ENCODE measurements around the gene MAGOH.

The MAGOH gene

GRCh38 chr1:53271446-53272090 lies 33.2 kb upstream of the MAGOH start:
- in situ Hi-C loops (cut with MboI; ENCODE audit: low sequenced_read_pairs), result no loop called here

GRCh38 chr1:53270873-53271272 lies 32.6 kb upstream of the MAGOH start:
- in situ Hi-C loops (cut with MboI; ENCODE audit: low sequenced_read_pairs), result no loop called here

GRCh38 chr1:53270107-53270506 lies 31.8 kb upstream of the MAGOH start:
- in situ Hi-C loops (cut with MboI; ENCODE audit: low sequenced_read_pairs), result no loop called here

GRCh38 chr1:53267761-53268160 lies 29.4 kb upstream of the MAGOH start:
- in situ Hi-C loops (cut with MboI; ENCODE audit: low sequenced_read_pairs), result no loop called here

GRCh38 chr1:53266038-53266437 lies 27.7 kb upstream of the MAGOH start:
- in situ Hi-C loops (cut with MboI; ENCODE audit: low sequenced_read_pairs), result no loop called here

GRCh38 chr1:53265581-53265980 lies 27.3 kb upstream of the MAGOH start:
- in situ Hi-C loops (cut with MboI; ENCODE audit: low sequenced_read_pairs), result no loop called here

GRCh38 chr1:53264048-53264447 lies 25.7 kb upstream of the MAGOH start:
- in situ Hi-C loops (cut with MboI; ENCODE audit: low sequenced_read_pairs), result no loop called here

GRCh38 chr1:53262000-53262399 lies 23.7 kb upstream of the MAGOH start:
- in situ Hi-C loops (cut with MboI; ENCODE audit: low sequenced_read_pairs), result no loop called here

GRCh38 chr1:53260631-53261247 lies 22.4 kb upstream of the MAGOH start:
- in situ Hi-C loops (cut with MboI; ENCODE audit: low sequenced_read_pairs), result no loop called here

- in situ Hi-C loops (cut with MboI; ENCODE audit: low sequenced_read_pairs), result no loop called here
These were observed 21.6 kb upstream of the MAGOH start for GRCh38 chr1:53259932-53260331.

GRCh38 chr1:53258216-53258615 lies 19.9 kb upstream of the MAGOH start:
- in situ Hi-C loops (cut with MboI; ENCODE audit: low sequenced_read_pairs), result no loop called here

- in situ Hi-C loops (cut with MboI; ENCODE audit: low sequenced_read_pairs), result no loop called here
These were observed 19.2 kb upstream of the MAGOH start for GRCh38 chr1:53257454-53258081.

GRCh38 chr1:53256511-53257453 lies 18.5 kb upstream of the MAGOH start:
- in situ Hi-C loops (cut with MboI; ENCODE audit: low sequenced_read_pairs), result no loop called here

- in situ Hi-C loops (cut with MboI; ENCODE audit: low sequenced_read_pairs), result no loop called here
These were observed 16.7 kb upstream of the MAGOH start for GRCh38 chr1:53255031-53255430.

- in situ Hi-C loops (cut with MboI; ENCODE audit: low sequenced_read_pairs), result no loop called here
These were observed 15.8 kb upstream of the MAGOH start for GRCh38 chr1:53254011-53254640.

- in situ Hi-C loops (cut with MboI; ENCODE audit: low sequenced_read_pairs), result no loop called here
These were observed 12.0 kb upstream of the MAGOH start for GRCh38 chr1:53250325-53250724.

- in situ Hi-C loops (cut with MboI; ENCODE audit: low sequenced_read_pairs), result no loop called here
These were observed 11.4 kb upstream of the MAGOH start for GRCh38 chr1:53249706-53250105.

- in situ Hi-C loops (cut with MboI; ENCODE audit: low sequenced_read_pairs), result no loop called here
These were observed 8.2 kb upstream of the MAGOH start for GRCh38 chr1:53246261-53247134.

GRCh38 chr1:53244141-53244540 lies 5.8 kb upstream of the MAGOH start:
- in situ Hi-C loops (cut with MboI; ENCODE audit: low sequenced_read_pairs), result no loop called here

GRCh38 chr1:53242381-53242780 lies 4.1 kb upstream of the MAGOH start:
- in situ Hi-C loops (cut with MboI; ENCODE audit: low sequenced_read_pairs), result no loop called here
